Ovary (tissue), 9 donors: ENCODE results near the gene SDK1. TPM values are rescaled to one million over a fixed set of nuclear protein-coding genes. Genes with fewer than 3 reads are reported as not detected.

Experiments
- DNase-seq, 5 donors: peaks; one replicate each; pipeline ENCODE4 v3.0.0-alpha.2; 2019 to 2020
- H3K27ac ChIP-seq, 2 donors: fragments of 200-600 bp; one replicate each; pipeline versions ENCODE4 v1.5.1 to v1.8.0; 2019 to 2022
- H3K27me3 ChIP-seq: fragments of 200-600 bp; one replicate; pipeline ENCODE4 v1.8.0; 2022
- H3K36me3 ChIP-seq: fragments of 200-600 bp; sonication (generic); one replicate; pipeline ENCODE4 v1.5.1; 2019
- H3K4me1 ChIP-seq: one replicate; pipeline ENCODE4 v1.8.1; 2013; ENCODE audit warnings: mild to moderate bottlenecking, moderate library complexity; ENCODE audit not compliant: insufficient read depth
- H3K4me3 ChIP-seq: fragments of 200-600 bp; sonication (generic); one replicate; pipeline ENCODE4 v1.5.1; 2017
- H3K9me3 ChIP-seq, 2 donors: fragments of 200-600 bp in 1 of 2; sonication (generic) in 1 of 2; one replicate each; pipeline versions ENCODE4 v1.5.1 to v1.8.1; 2013 to 2019; ENCODE audit warnings: mild to moderate bottlenecking in 1 of 2, moderate library complexity in 1 of 2
- EP300 ChIP-seq: sonication (generic); formaldehyde crosslinking; IDR thresholded peaks from one replicate; pipeline ENCODE4 v1.6.1; 2017; ENCODE audit warnings: antibody characterized with exemption
- POLR2A ChIP-seq: fragments of 450-650 bp; IDR thresholded peaks from one replicate; pipeline ENCODE4 v1.6.1; 2017; ENCODE audit warnings: antibody characterized with exemption, mild to moderate bottlenecking, moderate library complexity
- WGBS, 3 donors: extraction: QIAGEN DNeasy Blood & Tissue Kit in 1 of 3; methylation state at CpG; one replicate each; pipeline versions ENCODE4 v1.1.5 to v1.1.7; 2013 to 2017; 5-methylcytosine and 5-hydroxymethylcytosine counted together
- intact Hi-C, 4 donors: fragments of 100-400 bp; cut with DNase I; formaldehyde crosslinking; loops; one replicate each; pipeline versions ENCODE4 v1.11.0 to v1.15.1; 2022 to 2023
- polyA plus RNA-seq, 2 donors: library from polyadenylated mRNA; stranded (reverse); fragments of 200-250 nt in 1 of 2; fragments of 350-450 nt in 1 of 2; fragmentation: Illumina TruSeq in 1 of 2; extraction: RNeasy Lipid Tissue Mini Kit (QIAGEN cat#74804) in 1 of 2; gene quantifications; one replicate each; pipeline ENCODE4 v1.2.3, GENCODE V29; 2013 to 2014
- total RNA-seq, 7 donors: library from RNA; depleted of rRNA in 2 of 7; stranded (reverse); fragments of >200 nt in 2 of 7; fragmentation: NEBNext Ultra II Directional in 3 of 7; extraction: Animal tissue kit (Norgen Biotek cat#: 25700) in 3 of 7; gene quantifications; one replicate each; pipeline versions ENCODE4 v1.1.0 to v1.2.4, GENCODE V29; 2016 to 2023
- TF ChIP-seq, protein P1 (sequence below), 3 donors: fragments of 450-650 bp in 2 of 3; fragments of 200-600 bp in 1 of 3; IDR thresholded peaks; one replicate each; pipeline versions ENCODE4 v1.5.1 to v1.8.0; 2016 to 2022; ENCODE audit warnings: antibody characterized with exemption in 3 of 3, mild to moderate bottlenecking in 1 of 3
- donor health status: DM: no; HTN: no; CAD: no; lungs with moderate emphysema.
- donor health status: DM: no; HTN: no; CAD: no.
- donor health status: Bipolar disorder and iron deficiency.
- donor health status: DM: yes; HTN: yes; CAD: no.
- donor health status: DM: no; HTN: no; CAD: no.
- donor health status: DM: yes; HTN: yes; CAD: no.

Gene SDK1
- total and polyA plus RNA-seq, 9 donors = 1.2 to 13.3 (median 4.4) TPM

DNA sequence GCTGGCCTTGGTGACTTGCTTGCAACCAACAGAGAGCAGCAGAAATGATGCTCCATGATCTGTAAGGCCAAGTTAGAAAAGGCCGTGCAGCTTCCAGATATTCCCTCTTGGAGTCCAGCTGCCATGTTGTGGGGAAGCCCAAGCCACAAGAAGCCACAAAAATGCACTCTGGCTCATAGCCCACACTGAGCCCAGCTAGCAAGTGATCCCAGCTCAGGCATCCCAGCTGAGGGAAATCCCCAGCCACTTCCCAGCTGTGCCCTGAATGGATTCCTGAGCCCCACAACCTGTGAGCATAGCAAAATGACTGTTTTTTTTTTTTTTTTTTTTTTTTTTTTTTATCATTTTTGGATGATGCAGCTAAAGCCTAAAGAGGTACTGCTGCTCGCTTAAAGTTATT is 11.1 kb upstream of the SDK1 start:
- H3K27ac ChIP-seq = no peak overlapping the region

DNA sequence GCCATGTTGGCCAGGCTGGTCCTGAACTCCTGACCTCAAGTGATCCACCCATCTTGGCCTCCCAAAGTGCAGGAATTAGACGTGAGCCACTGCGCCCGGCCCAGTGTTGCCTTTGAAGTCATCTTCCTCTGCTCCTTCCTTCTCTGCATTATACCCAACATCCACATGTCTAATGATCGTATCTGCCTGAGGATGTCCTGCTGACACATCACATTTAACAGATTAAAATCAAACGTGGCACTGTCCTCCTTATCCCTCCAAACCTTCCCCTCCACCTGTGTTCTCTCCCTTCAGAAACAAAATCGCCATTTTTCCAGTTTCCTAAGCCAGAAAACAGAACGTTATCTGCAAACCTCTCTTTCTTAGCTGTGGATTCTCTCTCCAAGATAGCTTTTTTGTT is 8.4 kb upstream of the SDK1 start:
- no peaks in the 10 kb centered on the region for H3K27me3 ChIP-seq
- DNase-seq = no peak
- intact Hi-C loops = no loop called here
- no peaks in the 10 kb centered on the region for H3K9me3 ChIP-seq
- no peaks in the 10 kb centered on the region for H3K4me1 ChIP-seq
- H3K36me3 ChIP-seq = no peaks in the 10 kb centered on the region
- no peak overlapping the region for H3K4me3 ChIP-seq
- TF ChIP-seq EP300 (no peak), POLR2A (no peak)
- TF ChIP-seq, protein P1, sequence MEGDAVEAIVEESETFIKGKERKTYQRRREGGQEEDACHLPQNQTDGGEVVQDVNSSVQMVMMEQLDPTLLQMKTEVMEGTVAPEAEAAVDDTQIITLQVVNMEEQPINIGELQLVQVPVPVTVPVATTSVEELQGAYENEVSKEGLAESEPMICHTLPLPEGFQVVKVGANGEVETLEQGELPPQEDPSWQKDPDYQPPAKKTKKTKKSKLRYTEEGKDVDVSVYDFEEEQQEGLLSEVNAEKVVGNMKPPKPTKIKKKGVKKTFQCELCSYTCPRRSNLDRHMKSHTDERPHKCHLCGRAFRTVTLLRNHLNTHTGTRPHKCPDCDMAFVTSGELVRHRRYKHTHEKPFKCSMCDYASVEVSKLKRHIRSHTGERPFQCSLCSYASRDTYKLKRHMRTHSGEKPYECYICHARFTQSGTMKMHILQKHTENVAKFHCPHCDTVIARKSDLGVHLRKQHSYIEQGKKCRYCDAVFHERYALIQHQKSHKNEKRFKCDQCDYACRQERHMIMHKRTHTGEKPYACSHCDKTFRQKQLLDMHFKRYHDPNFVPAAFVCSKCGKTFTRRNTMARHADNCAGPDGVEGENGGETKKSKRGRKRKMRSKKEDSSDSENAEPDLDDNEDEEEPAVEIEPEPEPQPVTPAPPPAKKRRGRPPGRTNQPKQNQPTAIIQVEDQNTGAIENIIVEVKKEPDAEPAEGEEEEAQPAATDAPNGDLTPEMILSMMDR (IDR thresholded peaks at IDR 0.05) = no peak
- WGBS, 3 donors = 63 to 71% (median 68%) methylated on average over 7 of the region's 7 CpGs
- no peak overlapping the region for H3K27ac ChIP-seq

More for the DNA sequence above, 11.1 kb upstream of the SDK1 start:
- WGBS, 3 donors = 73 to 82% (median 75%) methylated on average over 2 of the region's 2 CpGs
- Histone ChIP-seq H3K4me1 (no peaks in the 10 kb centered on the region), H3K4me3 (no peak overlapping the region), H3K9me3 (no peaks in the 10 kb centered on the region), H3K27me3 (no peaks in the 10 kb centered on the region), H3K36me3 (no peaks in the 10 kb centered on the region)
- no peak for DNase-seq
- TF ChIP-seq, protein P1 (IDR thresholded peaks at IDR 0.05) = no peak
- TF ChIP-seq EP300 (no peak), POLR2A (no peak)
- intact Hi-C loops = no loop called here

DNA sequence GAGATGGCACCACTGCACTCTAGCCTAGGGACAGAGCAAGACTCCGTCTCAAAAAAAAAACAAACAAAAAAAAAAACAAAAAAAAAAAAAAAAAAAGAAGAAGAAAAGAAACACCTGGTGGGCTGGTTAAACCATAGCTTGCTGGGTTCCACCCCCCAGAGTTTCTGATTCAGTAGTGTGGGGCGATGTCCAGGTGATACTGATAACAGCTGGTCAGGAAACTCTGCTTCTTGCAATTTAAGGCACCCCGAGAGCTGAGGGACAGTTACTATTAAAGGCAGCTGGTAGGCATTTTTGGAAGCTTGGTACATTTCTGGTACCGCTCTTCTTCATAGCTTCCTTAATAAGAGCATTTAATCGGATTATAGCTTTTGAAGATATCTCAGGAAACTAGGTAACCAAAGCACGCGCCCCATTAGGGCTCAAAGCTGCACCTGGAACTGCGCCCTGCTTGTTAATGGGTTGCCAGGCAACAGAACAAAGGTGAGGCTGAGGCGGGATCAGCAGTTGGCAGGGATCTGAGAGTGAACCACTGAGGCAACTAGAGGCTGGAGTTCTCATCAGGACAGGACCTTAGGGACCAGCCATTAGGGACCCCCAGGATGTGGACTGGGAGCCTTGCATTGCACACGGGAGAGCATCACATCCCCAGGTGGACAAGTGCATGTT is 6.5 kb upstream of the SDK1 start:
- Histone ChIP-seq H3K4me1 (no peaks in the 10 kb centered on the region), H3K4me3 (no peak overlapping the region), H3K27ac (no peak overlapping the region), H3K9me3 (no peaks in the 10 kb centered on the region), H3K27me3 (no peaks in the 10 kb centered on the region), H3K36me3 (no peaks in the 10 kb centered on the region)
- no peak for TF ChIP-seq POLR2A
- TF ChIP-seq, protein P1 (IDR thresholded peaks at IDR 0.05) = no peak
- TF ChIP-seq EP300 = no peak
- intact Hi-C loops = no loop called here
- no peak for DNase-seq
- 59 to 65% (median 64%) methylated on average over 10 of the region's 10 CpGs for WGBS, 3 donors

DNA sequence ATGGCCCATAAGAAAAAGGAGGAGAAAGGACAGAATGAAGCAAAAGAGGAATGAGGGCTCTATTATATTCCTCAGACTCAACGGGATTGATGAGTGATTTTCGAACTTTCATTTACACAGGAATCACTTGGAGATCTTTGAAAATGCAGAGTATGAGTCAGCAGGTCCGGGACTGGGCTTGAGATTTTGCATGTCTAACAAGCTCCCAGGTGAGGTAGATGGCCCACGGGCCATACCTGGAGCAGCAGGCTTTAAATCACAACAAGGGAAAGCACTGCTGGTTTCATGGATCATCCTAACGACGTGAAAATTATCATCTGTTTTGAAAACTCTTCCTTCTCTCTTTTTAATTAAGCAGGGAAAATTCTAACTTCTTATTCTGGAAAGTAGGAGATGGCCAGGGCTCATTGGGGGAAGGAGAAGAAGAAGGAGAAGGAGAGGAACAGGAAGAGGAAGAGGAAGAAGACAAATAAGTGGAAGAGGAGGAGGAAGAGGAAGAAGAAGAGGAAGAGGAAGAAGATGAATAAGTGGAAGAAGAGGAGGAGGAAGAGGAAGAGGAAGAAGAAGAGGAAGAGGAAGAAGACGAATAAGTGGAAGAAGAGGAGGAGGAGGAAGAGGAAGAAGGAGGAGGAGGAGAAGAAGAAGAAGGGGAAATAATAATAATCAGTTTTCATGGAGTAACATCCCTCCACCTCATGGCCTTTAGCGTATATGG is 3.8 kb upstream of the SDK1 start:
- Histone ChIP-seq H3K36me3 (no peaks in the 10 kb centered on the region), H3K9me3 (no peaks in the 10 kb centered on the region), H3K27ac (no peak overlapping the region), H3K27me3 (no peaks in the 10 kb centered on the region), H3K4me1 (peaks cover 3% of the 10 kb centered on the region), H3K4me3 (no peak overlapping the region)
- TF ChIP-seq EP300 (no peak), POLR2A (no peak)
- TF ChIP-seq, protein P1 (IDR thresholded peaks at IDR 0.05) = no peak
- 64 to 83% (median 76%) methylated on average over 8 of the region's 8 CpGs for WGBS, 3 donors
- intact Hi-C loops = no loop called here
- no peak for DNase-seq
